HG03159 (cell line): ENCODE data around the gene ACP1.

Experiments
- ATAC-seq: cut with Tn5 transposase; IDR thresholded peaks from one replicate; pipeline ENCODE4 v1.9.1; 2021; ENCODE audit warnings: mild to moderate bottlenecking, moderate library complexity; ENCODE audit not compliant: unreplicated experiment

The ACP1 gene

DNA sequence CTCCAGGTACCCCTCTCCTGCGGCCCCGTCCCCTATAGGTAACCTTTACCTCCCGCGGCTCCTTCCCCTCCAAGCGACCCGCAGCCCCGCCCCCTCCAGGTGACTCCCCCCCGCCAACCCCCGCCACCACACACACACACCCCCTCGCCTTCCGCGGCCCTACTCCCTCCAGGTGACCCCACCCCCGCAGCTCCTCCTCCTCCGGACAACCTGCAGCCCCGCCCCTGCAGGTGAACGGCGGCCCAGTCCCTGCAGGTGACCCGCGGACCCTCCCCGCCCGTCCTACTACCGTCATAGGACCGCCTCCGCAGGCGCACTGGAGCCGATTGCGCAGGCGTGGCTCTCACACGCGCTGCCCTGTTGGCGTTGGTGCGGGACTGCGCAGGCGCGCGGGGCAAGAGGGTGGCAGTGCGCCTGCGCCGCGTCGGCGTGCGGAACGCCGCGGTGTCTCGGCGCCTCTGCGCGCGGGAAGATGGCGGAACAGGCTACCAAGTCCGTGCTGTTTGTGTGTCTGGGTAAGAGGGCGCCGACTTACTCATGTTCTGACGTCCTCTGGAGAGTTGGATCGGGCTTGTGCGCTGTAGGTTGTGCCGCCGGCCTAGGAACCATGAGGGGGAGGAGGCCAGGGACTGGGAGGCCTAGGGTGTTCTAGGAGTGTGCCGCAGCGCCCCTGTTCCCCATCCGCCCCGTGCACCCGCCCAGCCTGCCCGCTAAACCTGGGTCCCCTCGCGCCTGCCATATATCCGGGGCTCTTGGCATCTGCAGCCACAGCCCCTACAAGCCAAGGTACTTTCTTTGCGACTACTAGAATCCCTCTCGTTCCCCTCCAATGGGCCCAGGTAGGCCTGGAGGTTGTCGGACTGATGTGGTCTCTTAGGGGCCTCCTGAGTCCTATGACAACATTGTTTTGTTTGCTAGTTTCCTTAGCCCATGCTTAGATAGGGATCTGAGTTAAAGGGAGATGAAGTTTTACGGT is at the start of gene ACP1:
TSS of gene ACP1 (plus strand) at position 455 of the 976 bp plus-strand sequence. CDS start at position 473, 18 bp downstream.
- peak; percentile 91 for ATAC-seq

DNA sequence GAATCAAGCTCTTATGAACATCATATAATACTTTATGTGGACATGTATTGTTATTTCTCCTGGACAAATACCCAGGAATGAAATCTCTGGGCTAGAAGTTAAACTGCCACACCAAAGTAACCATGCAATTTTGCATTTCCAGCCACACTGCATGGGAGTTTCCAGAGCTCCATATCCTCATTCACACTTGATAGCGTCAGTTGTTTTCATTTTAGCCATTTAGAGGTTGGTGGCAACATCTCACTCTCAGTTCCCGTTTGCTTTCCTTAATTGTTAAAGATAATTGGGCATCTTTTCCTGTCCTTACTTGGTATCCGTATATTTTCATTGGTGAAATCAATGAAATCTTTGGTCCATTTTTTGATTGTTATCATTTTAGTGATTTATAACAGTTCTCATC is 48.7 kb upstream of the ACP1 start:
- no peak for ATAC-seq

DNA sequence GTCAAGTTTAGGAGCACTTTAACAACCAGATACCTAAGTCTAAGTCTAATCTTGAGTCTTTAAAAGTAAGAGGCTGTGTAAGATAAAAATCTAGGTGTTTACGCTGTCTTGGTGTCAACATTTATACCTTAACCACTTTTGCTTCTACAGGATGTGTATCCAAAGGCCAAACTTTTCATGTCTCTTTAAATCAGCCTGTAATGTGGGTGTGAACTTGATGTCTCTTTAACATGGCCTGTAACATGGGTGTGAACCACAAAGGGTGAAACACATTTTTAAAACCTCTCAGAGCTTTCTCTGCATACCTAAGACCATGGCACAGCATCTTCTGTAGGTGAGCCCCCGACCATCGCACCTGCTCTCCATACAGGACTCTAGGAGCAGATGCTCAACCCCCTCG is 41.3 kb upstream of the ACP1 start:
- ATAC-seq = no peak

DNA sequence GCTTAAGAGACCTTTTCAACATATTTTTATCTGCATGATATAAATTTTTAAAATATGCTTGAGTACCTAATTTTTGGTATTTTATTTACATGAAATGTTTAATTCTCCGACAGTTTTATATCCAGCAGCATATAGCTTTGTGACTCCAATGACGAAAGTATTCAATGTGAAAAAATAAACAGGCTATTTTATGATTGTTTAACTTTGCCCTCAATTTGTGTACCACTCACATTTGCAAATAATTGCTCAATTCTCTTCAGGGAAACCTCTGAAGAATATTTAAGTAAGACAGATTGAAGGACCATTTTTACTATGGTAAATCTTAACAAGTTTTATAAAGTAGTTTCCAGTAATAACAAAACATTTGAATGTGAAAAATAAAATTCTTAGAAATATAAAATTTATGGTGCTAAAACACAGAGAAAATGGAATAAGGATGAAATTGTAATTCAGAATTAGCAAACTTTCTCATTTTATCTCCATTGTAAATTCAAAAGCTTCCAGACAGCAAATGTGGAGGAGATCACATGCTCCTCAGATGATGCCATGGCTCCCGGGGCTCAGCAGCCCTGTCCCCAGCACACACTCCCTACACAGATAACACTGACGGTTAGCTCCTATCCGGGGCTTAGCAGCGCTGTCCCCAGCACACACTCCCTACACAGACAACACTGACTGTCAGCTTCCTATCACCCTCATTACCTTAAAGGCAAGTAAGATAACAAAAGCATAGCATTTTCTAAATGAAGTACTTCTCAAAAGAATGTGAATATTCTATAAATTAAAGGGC is 40.6 kb upstream of the ACP1 start:
- no peak for ATAC-seq

DNA sequence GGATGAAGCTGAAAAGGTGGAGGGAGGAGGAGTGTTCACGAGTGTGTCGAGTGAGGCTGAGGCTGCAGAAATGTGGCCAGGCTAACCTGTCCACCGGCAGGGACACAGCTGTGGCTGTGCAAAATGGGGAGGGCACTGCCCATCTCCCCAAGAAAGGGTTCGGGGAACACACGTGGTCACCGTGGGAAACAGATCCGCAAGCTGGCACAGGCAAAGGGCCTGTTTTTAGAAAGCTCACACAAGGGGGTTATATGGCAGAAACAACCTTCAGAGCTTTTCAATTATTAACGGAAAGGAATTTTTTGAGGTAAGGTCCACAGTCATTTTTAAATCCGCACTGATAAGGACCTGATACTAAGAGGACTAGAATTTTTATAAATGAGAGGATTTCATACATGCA is 36.6 kb upstream of the ACP1 start:
- ATAC-seq = no peak

DNA sequence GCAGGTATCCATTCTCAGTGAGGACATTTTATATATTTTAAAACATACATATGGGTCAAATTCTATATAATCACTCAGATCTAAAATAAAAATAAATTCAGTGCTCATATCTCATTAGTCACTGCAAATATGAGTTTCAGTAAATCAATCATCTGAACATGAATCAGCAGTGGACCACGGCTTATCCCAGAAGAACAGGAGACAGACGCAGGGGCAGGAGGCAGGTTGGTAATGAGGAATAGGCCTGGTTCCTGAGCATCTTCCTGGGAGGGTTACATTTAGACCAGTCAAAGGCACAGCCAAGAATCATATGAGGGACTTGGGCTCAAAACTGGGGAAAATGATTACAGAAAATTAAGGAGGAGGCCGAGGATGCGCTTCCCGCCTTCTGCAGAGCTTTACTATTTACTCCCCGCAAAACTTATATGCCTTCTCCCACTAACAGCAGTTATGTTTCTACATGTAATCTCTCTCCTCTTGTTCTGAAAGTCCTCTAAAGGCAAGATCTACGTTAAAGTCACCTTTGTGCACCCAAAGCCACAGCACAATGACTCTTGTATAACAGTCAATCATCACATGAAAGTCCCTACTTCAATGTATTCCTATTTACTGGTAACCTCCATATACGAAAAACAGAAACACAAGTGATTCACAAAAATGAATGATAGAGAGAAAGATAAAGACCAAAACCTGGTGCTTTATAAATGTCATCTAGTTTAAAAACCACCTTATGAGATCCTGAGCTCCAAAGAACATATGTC is 36.0 kb upstream of the ACP1 start:
- no peak for ATAC-seq

DNA sequence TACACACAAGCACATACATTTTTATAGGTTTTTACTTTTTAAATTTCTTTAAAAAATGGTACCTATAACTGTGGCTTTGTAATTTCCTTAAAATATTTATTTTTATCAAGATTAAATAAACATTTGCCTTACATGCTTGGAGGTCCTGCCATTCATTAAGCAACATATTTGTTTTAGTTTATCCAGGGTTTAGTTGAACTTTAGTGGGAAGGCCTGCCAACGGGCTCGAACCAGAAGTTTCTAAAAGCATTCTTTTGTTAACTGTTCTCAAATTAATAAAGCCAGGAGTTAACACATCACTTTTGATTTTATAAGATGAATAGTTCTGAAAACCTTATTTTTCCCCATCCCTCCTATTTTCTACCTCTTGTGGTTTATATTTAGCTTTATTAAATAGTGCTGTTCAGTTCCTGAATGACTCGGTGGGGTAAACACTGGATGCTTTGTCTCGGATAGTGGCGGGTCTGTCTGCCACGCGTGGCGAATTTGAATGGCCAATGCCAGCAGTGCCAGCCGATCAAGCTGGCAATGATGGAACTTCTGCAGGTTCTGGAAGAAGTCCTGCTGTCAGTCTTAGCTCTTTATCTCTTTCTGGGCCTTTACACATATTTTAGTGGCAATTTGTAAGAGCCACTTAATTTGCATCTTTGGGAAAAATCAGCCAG is 33.1 kb upstream of the ACP1 start:
- no peak for ATAC-seq

DNA sequence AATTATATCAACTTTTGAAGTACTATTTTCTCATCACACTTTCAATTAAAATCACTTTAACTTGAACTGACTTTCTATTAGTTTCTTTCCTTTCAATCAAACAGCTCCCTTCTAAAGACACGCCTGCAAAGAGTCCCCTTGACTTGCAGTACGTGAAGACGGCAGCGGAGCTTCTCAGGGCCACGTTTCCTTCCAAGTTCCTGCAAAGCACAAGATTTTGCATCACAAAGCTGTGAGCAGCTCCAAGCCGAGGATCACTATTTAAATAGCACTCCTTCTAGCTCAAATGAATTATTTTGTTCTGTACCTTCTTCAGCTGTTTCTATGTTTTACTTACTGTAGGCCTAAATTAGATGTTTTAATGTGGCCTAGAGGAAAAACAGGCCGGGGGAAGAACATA is 31.7 kb upstream of the ACP1 start:
- ATAC-seq = no peak

DNA sequence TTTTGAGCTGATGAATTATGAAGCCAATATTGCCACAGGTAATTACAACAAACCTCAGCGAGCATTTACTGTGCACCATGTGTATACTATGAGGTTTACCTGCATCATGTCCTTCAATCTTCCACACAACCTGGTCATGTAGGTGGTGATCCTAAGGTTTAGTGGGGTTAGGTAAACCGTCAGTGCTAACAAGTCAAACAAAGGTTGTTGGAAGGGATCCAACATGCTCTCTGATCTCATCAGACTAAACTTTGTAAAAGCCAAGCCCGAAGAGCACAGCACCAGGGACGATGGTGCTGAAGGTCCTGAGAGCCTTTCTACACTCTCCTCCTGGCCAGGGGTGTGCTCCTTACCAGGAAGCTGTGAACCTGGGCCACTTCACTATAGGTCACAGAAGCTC is 30.3 kb upstream of the ACP1 start:
- no peak for ATAC-seq

DNA sequence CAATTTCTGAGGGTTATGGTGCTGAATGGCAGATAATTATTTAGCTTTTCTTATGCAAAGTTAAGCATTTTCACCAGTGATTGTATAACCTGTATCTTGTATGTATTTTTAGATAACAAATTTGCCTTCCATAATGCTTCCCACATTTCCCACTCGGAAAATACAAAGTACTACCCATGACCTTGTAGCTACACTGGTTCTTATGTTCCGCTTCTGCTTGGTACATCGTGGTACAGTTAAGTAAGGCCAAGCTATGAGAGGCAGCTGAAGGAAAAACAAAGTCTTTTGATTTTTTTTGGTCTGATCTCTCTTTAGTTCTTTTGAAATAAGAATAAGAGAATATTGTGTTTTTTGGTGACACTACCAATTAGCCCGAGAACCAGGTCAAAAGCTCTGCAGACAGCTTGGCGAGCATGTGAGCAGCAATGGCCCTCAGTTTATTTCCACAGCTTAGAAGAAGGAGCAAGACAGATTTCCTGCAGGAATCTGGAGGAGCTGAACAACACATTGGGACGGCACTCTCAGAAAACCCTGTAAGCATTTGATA is 27.7 kb upstream of the ACP1 start:
- ATAC-seq = no peak

DNA sequence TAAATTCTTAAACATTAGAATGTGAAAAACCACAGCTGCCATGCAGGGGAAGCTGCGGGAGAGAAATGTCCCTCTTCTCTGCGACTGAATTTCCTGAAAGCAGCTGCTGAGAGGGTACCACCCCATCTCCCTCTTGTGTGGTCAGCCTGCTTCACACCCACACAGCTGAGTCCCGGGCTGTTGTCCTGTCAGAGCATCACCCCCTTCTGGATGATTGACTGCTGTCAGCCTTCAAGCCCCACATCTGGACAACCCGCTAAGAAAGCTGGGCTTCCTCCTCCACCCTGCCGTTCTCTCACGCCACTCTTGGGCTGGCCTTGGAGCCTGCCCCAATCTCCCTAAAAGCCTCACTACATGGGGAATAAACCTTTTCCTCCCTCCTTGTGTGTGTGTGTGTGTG is 26.9 kb upstream of the ACP1 start:
- no peak for ATAC-seq

DNA sequence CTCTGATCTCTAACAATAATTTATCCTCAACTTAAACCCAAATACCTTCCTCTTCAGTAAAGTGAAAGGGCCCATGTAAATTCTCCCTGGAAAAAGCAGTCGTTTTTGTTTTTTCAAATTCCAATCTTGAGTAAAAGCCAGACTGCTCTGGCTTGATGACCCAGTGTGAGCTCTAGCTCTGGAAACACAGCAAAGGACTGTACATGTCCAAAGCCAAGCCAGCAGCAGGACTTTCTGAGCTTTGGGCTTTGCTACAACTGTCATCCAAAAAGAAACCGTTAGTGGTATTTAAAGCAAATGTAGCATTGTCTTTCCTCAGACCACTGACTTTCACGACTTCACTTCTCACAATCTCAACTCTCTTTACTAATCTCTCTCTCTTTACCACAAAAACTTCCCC is 26.3 kb upstream of the ACP1 start:
- no peak for ATAC-seq

DNA sequence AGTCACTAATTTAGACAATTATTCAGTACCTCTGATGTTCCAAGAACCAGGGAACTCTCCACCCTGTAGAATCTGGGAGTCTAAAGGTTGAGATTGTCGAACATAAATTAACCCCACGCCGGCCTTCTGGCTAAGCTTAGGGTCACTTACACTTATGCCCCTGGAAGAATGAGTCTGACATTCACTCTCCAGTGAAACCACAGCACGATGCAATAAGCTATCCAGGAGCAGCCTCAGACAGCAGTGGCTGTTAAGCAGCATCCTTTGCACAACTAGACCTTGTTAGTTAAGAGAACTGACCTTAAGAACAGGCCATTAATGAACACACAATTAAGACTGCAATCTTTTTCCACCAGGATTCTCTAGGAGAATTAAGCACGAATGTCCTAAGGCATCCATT is 25.9 kb upstream of the ACP1 start:
- no peak for ATAC-seq

DNA sequence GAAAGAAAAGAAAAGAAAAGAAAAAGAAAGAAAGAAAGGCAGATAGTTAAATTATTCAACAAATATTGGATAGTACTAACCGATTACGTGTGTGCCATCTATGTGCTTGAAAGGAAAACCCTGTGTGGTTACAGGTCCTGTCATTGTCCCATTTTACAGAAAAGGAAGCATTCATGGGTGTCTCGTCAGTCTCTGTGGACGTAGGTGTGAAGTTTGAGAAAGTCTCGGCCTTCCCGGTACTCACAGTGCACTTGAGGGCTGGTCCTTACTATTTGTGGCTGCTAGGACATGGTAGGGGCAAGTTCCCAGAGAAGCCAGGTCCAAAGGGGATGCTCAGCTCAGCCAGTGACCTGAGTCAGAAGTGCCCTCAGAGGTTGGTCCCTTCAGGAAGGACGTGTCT is 20.2 kb upstream of the ACP1 start:
- ATAC-seq = no peak

DNA sequence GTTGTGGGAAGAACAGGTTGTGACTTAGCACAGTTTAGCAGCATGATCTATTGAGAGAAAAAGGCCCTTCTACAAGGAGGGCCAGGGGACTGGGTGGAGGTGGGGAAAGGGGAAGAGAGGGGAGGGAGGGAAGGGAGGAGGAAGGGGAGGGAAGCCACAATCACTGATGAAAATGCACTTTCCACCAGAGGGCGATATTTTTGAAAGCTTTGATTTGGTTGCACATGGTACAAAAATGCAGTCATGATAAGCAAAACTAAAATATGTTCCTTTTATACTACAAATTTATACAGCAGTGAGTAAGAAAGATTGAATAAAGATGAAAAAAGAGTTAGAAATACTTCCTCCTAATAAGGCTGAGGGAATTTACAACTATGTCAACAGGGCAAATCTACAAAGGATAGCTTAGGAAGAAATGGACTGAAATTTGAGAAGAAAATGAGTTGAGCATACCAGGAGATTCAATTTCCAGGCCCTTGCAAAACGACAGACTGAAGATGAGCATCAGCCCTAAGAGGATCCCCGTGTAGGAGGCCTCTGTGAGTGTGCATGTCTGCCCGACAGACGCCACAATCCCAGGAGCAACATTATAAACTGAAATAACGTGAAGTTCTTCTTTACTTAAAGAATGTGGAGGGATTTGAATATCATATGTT is 18.1 kb upstream of the ACP1 start:
- peak; percentile 79 for ATAC-seq

DNA sequence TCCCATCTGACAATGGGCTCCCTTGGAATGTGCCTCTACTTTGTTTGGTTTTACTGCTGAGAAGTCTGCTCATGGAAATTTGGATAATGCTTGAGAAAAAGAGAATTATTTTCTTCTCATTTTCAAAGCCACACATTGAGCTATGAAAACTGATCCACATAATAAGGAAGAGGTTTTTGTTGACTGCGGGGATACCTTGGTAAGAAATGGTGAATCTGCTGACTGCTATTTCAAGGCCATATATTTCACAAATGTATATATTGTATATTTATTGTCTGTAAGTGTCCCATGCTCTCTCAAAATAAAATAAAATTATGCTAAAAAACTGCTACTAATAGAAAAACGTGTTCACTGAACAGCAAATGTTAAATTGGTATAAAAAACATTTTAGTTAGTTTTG is 16.0 kb upstream of the ACP1 start:
- no peak for ATAC-seq

DNA sequence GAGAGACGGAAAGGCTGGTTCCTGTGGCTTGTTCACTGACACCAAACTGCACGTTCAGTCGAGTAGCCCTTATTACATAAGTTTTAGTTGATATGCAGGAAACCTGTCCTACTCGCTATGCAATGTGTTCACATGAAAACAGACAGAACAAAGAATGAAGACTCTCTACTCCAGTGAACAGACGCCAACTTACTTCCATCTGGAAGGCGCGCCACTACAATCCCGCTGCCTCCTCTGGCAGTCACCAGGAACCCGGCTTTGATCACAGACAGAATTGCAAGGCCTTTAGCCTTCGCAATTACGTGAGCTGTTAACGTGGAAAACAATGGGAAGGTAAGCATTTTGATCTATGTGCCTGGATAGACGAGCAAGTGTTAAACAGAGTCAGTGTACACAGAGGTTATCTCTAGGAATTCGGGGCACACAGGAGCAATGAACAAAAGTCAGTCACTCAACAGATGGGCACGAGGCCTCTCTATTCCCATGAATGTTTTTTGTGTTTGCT is 15.2 kb upstream of the ACP1 start:
- no peak for ATAC-seq

DNA sequence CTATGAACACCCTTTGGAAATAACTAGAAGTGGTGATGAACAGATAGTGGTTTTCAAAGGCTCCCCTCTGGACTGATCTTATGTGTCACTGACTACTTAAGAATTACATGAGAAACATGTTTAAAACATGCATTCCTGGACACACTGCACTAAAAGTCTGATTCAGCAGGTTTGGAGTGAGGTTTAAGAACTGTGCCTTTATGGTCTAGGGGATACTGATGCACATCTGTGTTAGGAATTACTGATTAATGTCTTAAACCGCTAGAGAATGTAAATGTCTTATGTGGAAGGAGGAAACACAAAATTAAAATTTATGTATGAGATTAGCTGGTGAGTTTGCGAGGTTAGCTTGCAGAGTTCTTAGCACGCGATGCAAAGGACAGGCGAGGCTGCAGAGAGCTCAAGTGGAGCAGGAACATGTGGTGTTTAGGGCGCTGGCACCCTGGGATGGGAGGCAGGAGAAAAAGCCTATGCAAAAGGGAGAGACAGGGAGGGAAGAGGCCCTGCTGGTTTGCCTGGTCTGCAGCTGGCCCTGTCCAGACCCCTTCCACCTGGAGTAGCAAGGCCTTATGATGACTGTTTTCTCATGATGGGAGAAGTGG is 12.6 kb upstream of the ACP1 start:
- ATAC-seq = no peak

DNA sequence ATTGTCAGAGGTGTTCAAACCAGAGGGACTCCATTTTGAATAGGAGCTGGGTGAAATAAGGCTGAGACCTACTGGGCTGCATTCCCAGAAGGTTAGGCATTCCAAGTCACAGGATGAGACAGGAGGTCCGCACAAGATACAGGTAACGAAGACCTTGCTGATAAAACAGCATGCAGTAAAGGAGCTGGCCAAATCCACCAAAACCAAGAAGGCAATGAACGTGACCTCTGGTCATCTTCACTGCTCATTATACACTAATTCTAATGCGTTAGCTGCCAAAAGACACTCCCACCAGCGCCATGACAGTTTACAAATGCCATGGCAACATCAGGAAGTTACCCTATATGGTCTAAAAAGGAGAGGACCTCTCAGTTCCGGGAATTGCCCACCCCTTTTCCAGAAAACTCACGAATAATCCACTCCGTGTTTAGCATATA is 11.5 kb upstream of the ACP1 start:
- no peak for ATAC-seq
